ENCODE results near the gene NPVF.

- TF ChIP-seq, protein P1, sequence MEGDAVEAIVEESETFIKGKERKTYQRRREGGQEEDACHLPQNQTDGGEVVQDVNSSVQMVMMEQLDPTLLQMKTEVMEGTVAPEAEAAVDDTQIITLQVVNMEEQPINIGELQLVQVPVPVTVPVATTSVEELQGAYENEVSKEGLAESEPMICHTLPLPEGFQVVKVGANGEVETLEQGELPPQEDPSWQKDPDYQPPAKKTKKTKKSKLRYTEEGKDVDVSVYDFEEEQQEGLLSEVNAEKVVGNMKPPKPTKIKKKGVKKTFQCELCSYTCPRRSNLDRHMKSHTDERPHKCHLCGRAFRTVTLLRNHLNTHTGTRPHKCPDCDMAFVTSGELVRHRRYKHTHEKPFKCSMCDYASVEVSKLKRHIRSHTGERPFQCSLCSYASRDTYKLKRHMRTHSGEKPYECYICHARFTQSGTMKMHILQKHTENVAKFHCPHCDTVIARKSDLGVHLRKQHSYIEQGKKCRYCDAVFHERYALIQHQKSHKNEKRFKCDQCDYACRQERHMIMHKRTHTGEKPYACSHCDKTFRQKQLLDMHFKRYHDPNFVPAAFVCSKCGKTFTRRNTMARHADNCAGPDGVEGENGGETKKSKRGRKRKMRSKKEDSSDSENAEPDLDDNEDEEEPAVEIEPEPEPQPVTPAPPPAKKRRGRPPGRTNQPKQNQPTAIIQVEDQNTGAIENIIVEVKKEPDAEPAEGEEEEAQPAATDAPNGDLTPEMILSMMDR (IDR thresholded peaks at IDR 0.05), result no peak
- no peak for TF ChIP-seq ZFX (IDR thresholded peaks at IDR 0.05; ENCODE audit: borderline replicate concordance)
Observed at GRCh38 chr7:25234336-25234735, 6.0 kb upstream of the NPVF start.
